Activated T-helper 1 cell treated with anti-CD3 and anti-CD28 coated beads, Interleukin-12 subunit alpha, Interleukin-12 subunit beta, Interleukin-2, Interleukin-4 antibody, amounts not matched to agents 30 ng/mL and 10 ng/mL and 1 ng/mL, durations not matched to agents 14 hours and 24 hours and 36 hours (primary cell): ENCODE results near the gene FAM120AOS. TPM values are rescaled to one million over a fixed set of nuclear protein-coding genes. Genes with fewer than 3 reads are reported as not detected.

Source experiments
- DNase-seq: peaks from one replicate; pipeline ENCODE4 v3.0.0; 2021; ENCODE audit warnings: low spot score
- H3K27ac Mint-ChIP-seq: one replicate; pipeline ENCODE4 v1.8.0; 2021; ENCODE audit warnings: mild to moderate bottlenecking, mixed read lengths
- H3K27me3 Mint-ChIP-seq: one replicate; pipeline ENCODE4 v1.8.0; 2022; ENCODE audit warnings: mild to moderate bottlenecking, moderate library complexity, mixed read lengths; ENCODE audit not compliant: insufficient read depth
- H3K36me3 Mint-ChIP-seq: one replicate; pipeline ENCODE4 v1.8.0; 2021; ENCODE audit warnings: low read depth, mixed read lengths
- H3K4me1 Mint-ChIP-seq: one replicate; pipeline ENCODE4 v1.8.0; 2021; ENCODE audit warnings: low read depth, mixed read lengths
- H3K4me3 Mint-ChIP-seq: one replicate; pipeline ENCODE4 v1.8.0; 2021; ENCODE audit warnings: mild to moderate bottlenecking, moderate library complexity, mixed read lengths
- H3K9me3 Mint-ChIP-seq: one replicate; pipeline ENCODE4 v1.8.0; 2021; ENCODE audit warnings: mixed read lengths
- intact Hi-C: fragments of 100-400 bp; cut with micrococcal nuclease; formaldehyde crosslinking; loops from one replicate; pipeline ENCODE4 v1.15.1; 2024
- total RNA-seq: library from RNA; stranded (reverse); gene quantifications from 2 replicates; pipeline ENCODE4 v1.2.3, GENCODE V29; 2022

The FAM120AOS gene
- total RNA-seq, 1 donor from 2014 or later: 31.2 TPM

- Mint-ChIP-seq H3K27ac (no peak overlapping the region), H3K27me3 (no peaks in the 10 kb centered on the region), H3K4me3 (no peak overlapping the region), H3K9me3 (no peaks in the 10 kb centered on the region), H3K4me1 (peaks cover 28% of the 10 kb centered on the region), H3K36me3 (peaks cover 40% of the 10 kb centered on the region)
- intact Hi-C loops: no loop called here
- no peak for DNase-seq
These were observed 26.3 kb upstream of the FAM120AOS start for GRCh38 chr9:93479726-93480125.

- no peaks in the 10 kb centered on the region for H3K9me3 Mint-ChIP-seq
- DNase-seq: no peak
- peaks cover 30% of the 10 kb centered on the region for H3K4me1 Mint-ChIP-seq
- intact Hi-C loops: no loop called here
- no peak overlapping the region for H3K4me3 Mint-ChIP-seq
- H3K27ac Mint-ChIP-seq: no peak overlapping the region
- H3K36me3 Mint-ChIP-seq: peaks cover 38% of the 10 kb centered on the region
- no peaks in the 10 kb centered on the region for H3K27me3 Mint-ChIP-seq
These were observed 24.0 kb upstream of the FAM120AOS start for GRCh38 chr9:93477397-93477796.

GRCh38 chr9:93476924-93477323, 23.5 kb upstream of the FAM120AOS start:
- Mint-ChIP-seq H3K27ac (no peak overlapping the region), H3K36me3 (peaks cover 39% of the 10 kb centered on the region), H3K27me3 (no peaks in the 10 kb centered on the region), H3K4me1 (peaks cover 30% of the 10 kb centered on the region), H3K4me3 (no peak overlapping the region), H3K9me3 (no peaks in the 10 kb centered on the region)
- no peak for DNase-seq
- intact Hi-C loops: no loop called here

- H3K4me3 Mint-ChIP-seq: no peak overlapping the region
- no peaks in the 10 kb centered on the region for H3K27me3 Mint-ChIP-seq
- peaks cover 34% of the 10 kb centered on the region for H3K36me3 Mint-ChIP-seq
- no peak for DNase-seq
- no peak overlapping the region for H3K27ac Mint-ChIP-seq
- intact Hi-C loops: no loop called here
- peaks cover 36% of the 10 kb centered on the region for H3K4me1 Mint-ChIP-seq
- H3K9me3 Mint-ChIP-seq: no peaks in the 10 kb centered on the region
These were observed 22.5 kb upstream of the FAM120AOS start for GRCh38 chr9:93475856-93476255.

GRCh38 chr9:93475108-93475507, 21.7 kb upstream of the FAM120AOS start:
- intact Hi-C loops: no loop called here
- no peak for DNase-seq
- H3K27me3 Mint-ChIP-seq: no peaks in the 10 kb centered on the region
- peak overlapping the region; percentile 5 for H3K27ac Mint-ChIP-seq
- no peak overlapping the region for H3K4me3 Mint-ChIP-seq
- H3K36me3 Mint-ChIP-seq: peaks cover 34% of the 10 kb centered on the region
- no peaks in the 10 kb centered on the region for H3K9me3 Mint-ChIP-seq
- peaks cover 44% of the 10 kb centered on the region for H3K4me1 Mint-ChIP-seq

- no peak overlapping the region for H3K4me3 Mint-ChIP-seq
- no peak for DNase-seq
- peaks cover 59% of the 10 kb centered on the region for H3K4me1 Mint-ChIP-seq
- no peak overlapping the region for H3K27ac Mint-ChIP-seq
- peaks cover 29% of the 10 kb centered on the region for H3K36me3 Mint-ChIP-seq
- no peaks in the 10 kb centered on the region for H3K27me3 Mint-ChIP-seq
- intact Hi-C loops: no loop called here
- H3K9me3 Mint-ChIP-seq: no peaks in the 10 kb centered on the region
These were observed 20.0 kb upstream of the FAM120AOS start for GRCh38 chr9:93473411-93473810.

- DNase-seq: no peak
- no peaks in the 10 kb centered on the region for H3K9me3 Mint-ChIP-seq
- H3K36me3 Mint-ChIP-seq: peaks cover 20% of the 10 kb centered on the region
- no peaks in the 10 kb centered on the region for H3K27me3 Mint-ChIP-seq
- intact Hi-C loops: loop anchor here (2.0 kb wide), 1 partner anchor 16 kb away; no protein-coding TSS in a partner anchor
- H3K27ac Mint-ChIP-seq: no peak overlapping the region
- no peak overlapping the region for H3K4me3 Mint-ChIP-seq
- peaks cover 68% of the 10 kb centered on the region for H3K4me1 Mint-ChIP-seq
These were observed 17.7 kb upstream of the FAM120AOS start for GRCh38 chr9:93471124-93471523.

GRCh38 chr9:93470391-93470790, 17.0 kb upstream of the FAM120AOS start:
- H3K36me3 Mint-ChIP-seq: peaks cover 21% of the 10 kb centered on the region
- DNase-seq: no peak
- no peaks in the 10 kb centered on the region for H3K27me3 Mint-ChIP-seq
- no peaks in the 10 kb centered on the region for H3K9me3 Mint-ChIP-seq
- peaks cover 68% of the 10 kb centered on the region for H3K4me1 Mint-ChIP-seq
- H3K4me3 Mint-ChIP-seq: no peak overlapping the region
- intact Hi-C loops: loop anchor here (2.0 kb wide), 1 partner anchor 16 kb away; no protein-coding TSS in a partner anchor
- no peak overlapping the region for H3K27ac Mint-ChIP-seq

GRCh38 chr9:93468763-93469456, 15.5 kb upstream of the FAM120AOS start:
- peaks cover 74% of the 10 kb centered on the region for H3K4me1 Mint-ChIP-seq
- no peaks in the 10 kb centered on the region for H3K9me3 Mint-ChIP-seq
- DNase-seq: no peak
- H3K27ac Mint-ChIP-seq: peak overlapping the region; percentile 66
- peak overlapping the region; percentile 13 for H3K4me3 Mint-ChIP-seq
- H3K27me3 Mint-ChIP-seq: no peaks in the 10 kb centered on the region
- H3K36me3 Mint-ChIP-seq: peaks cover 22% of the 10 kb centered on the region
- intact Hi-C loops: no loop called here

- H3K4me3 Mint-ChIP-seq: peak overlapping the region; percentile 7
- no peaks in the 10 kb centered on the region for H3K9me3 Mint-ChIP-seq
- peak overlapping the region; percentile 62 for H3K27ac Mint-ChIP-seq
- peaks cover 88% of the 10 kb centered on the region for H3K4me1 Mint-ChIP-seq
- H3K36me3 Mint-ChIP-seq: peaks cover 26% of the 10 kb centered on the region
- H3K27me3 Mint-ChIP-seq: no peaks in the 10 kb centered on the region
- intact Hi-C loops: no loop called here
- no peak for DNase-seq
These were observed 14.1 kb upstream of the FAM120AOS start for GRCh38 chr9:93467462-93467861.

GRCh38 chr9:93467062-93467416, 13.7 kb upstream of the FAM120AOS start:
- Mint-ChIP-seq H3K27me3 (no peaks in the 10 kb centered on the region), H3K9me3 (no peaks in the 10 kb centered on the region), H3K4me3 (no peak overlapping the region), H3K27ac (peak overlapping the region; percentile 62), H3K36me3 (peaks cover 23% of the 10 kb centered on the region), H3K4me1 (peaks cover 91% of the 10 kb centered on the region)
- no peak for DNase-seq
- intact Hi-C loops: no loop called here

- H3K9me3 Mint-ChIP-seq: no peaks in the 10 kb centered on the region
These were observed 13.2 kb upstream of the FAM120AOS start for GRCh38 chr9:93466416-93467061.

GRCh38 chr9:93465855-93466254, 12.5 kb upstream of the FAM120AOS start:
- no peak for DNase-seq
- Mint-ChIP-seq H3K9me3 (no peaks in the 10 kb centered on the region), H3K27ac (peak overlapping the region; percentile 79), H3K4me3 (peak overlapping the region; percentile 11), H3K27me3 (no peaks in the 10 kb centered on the region), H3K36me3 (peaks cover 23% of the 10 kb centered on the region), H3K4me1 (peaks cover 88% of the 10 kb centered on the region)
- intact Hi-C loops: no loop called here

More at GRCh38 chr9:93466416-93467061, 13.2 kb upstream of the FAM120AOS start:
- no peak for DNase-seq
- no peak overlapping the region for H3K27ac Mint-ChIP-seq
- H3K4me1 Mint-ChIP-seq: peaks cover 91% of the 10 kb centered on the region
- H3K4me3 Mint-ChIP-seq: no peak overlapping the region
- H3K27me3 Mint-ChIP-seq: no peaks in the 10 kb centered on the region
- peaks cover 23% of the 10 kb centered on the region for H3K36me3 Mint-ChIP-seq
- intact Hi-C loops: no loop called here
